DOHH2 (cell line): ENCODE results near the gene COPS9.

ENCODE experiments used
- EZH2phosphoT487 ChIP-seq: fragments of 200-600 bp; sonication (generic); IDR thresholded peaks from 2 replicates; pipeline ENCODE4 v1.6.1; 2017; ENCODE audit warnings: borderline replicate concordance, mild to moderate bottlenecking, antibody characterized with exemption, low read length, moderate library complexity, mixed read lengths
- TF ChIP-seq, protein P1 (sequence below): fragments of 200-600 bp; sonication (generic); IDR thresholded peaks from one replicate; pipeline ENCODE4 v1.5.1; 2014; ENCODE audit warnings: antibody characterized with exemption, mild to moderate bottlenecking, low read depth, low read length; ENCODE audit not compliant: poor library complexity, severe bottlenecking

DNA sequence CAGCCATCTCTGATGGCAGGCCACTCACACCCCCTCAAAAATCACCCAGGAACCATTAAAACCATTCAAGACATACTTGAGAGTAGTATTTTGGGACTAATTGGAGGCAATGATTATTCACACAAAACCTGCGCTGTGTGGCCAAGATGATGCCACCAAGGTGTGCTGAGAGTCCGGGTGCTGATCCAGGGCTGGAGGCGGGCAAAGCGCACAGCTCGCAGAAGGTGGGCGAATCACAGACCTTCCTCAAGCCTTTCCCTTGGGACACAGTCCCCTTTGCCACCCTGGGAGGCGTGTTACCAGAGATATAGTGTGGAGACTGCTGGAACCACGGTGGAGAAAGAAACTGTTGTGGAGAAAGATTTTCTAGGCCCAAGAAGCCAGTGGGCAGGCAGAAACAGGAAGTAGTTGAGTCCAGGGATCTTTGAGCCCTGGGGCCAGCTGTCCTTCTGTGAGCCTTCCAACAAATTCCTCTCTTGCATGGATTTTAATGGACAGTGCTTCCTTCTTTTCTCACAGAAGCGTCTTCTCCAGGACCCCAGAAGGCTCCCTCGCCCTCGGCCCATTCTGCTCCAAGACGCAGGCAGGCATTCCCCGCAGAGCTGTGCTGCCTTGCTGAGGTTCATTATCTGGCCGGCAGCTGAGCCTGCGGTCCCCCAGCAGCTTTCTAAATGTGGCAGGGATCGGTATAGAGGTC is 8.0 kb downstream of the COPS9 start:
- TF ChIP-seq EZH2phosphoT487 = no peak
- TF ChIP-seq, protein P1, sequence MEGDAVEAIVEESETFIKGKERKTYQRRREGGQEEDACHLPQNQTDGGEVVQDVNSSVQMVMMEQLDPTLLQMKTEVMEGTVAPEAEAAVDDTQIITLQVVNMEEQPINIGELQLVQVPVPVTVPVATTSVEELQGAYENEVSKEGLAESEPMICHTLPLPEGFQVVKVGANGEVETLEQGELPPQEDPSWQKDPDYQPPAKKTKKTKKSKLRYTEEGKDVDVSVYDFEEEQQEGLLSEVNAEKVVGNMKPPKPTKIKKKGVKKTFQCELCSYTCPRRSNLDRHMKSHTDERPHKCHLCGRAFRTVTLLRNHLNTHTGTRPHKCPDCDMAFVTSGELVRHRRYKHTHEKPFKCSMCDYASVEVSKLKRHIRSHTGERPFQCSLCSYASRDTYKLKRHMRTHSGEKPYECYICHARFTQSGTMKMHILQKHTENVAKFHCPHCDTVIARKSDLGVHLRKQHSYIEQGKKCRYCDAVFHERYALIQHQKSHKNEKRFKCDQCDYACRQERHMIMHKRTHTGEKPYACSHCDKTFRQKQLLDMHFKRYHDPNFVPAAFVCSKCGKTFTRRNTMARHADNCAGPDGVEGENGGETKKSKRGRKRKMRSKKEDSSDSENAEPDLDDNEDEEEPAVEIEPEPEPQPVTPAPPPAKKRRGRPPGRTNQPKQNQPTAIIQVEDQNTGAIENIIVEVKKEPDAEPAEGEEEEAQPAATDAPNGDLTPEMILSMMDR = no peak
